NB4 (cell line): ENCODE results near the gene CENPX.
"Not testable (repeated sequence)": the region's sequence is repeated elsewhere in the genome, so short reads cannot be mapped to it uniquely, and the experiment has no call there.

Experiments
- CTCF ChIP-seq: IDR thresholded peaks from one replicate; pipeline ENCODE4 v1.5.1; 2012; ENCODE audit warnings: low read depth, low read length
- POLR2A ChIP-seq: IDR thresholded peaks from 2 replicates; pipeline ENCODE4 v1.6.1; 2011; ENCODE audit warnings: mild to moderate bottlenecking; ENCODE audit not compliant: insufficient read length; ENCODE audit errors: extremely low read depth

DNA sequence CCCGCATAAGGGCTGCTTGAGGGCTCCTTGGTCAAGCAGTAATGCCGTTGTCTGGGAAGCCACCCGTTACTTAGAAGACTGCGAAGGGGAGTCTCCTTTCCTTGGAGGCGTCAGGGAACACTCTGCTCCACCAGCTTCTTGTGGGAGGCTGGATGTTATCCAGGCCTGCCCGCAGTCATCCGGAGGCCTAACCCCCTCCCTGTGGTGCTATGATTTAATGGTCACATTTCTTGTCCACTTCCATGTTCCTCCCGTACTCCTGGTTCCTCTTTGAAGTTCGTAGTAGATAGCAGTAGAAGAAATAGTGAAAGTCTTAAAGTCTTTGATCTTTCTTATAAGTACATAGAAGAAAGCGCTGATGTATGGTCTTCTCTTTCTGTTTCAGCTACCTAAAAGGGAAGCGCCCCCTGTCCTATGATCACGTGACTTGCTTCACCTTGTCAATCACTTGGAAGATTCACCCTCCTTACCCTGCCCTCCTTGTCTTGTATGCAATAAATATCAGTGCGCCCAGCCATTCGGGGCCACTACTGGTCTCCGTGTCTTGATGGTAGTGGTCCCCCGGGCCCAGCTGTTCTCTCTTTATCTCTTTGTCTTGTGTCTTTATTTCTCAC lies 16.2 kb upstream of the CENPX start:
- not testable (repeated sequence) for TF ChIP-seq CTCF, POLR2A
